SK-MEL-5 (cell line): ENCODE results near the gene TP73. TPM values are rescaled to one million over a fixed set of nuclear protein-coding genes. Genes with fewer than 3 reads are reported as not detected.

Experiments used
- DNase-seq: peaks from one replicate; pipeline ENCODE4 v3.0.0-alpha.2; 2016; ENCODE audit warnings: low read depth, low spot score
- in situ Hi-C: cut with HindIII; loops from 2 replicates; pipeline ENCODE4 v1.10.0; 2016; ENCODE audit warnings: low sequenced_read_pairs, high pct_unique_total_duplicates, low pct_unique_long_range_greater_than_20kb
- total RNA-seq: library from RNA; depleted of rRNA; stranded (reverse); fragments of >200 nt; shearing (Covaris generic); gene quantifications from 2 replicates; pipeline ENCODE4 v1.2.3, GENCODE V29; 2014

TP73 gene
- total RNA-seq, 1 experiment from 2014 or later, result 0.32 TPM

GRCh38 chr1:3689138-3689750, 36.9 kb downstream of the TP73 start:
- no peak for DNase-seq
- in situ Hi-C loops, result no loop called here

- DNase-seq, result no peak
- in situ Hi-C loops, result no loop called here
Measured at GRCh38 chr1:3690282-3691065, 38.2 kb downstream of the TP73 start.

DNA sequence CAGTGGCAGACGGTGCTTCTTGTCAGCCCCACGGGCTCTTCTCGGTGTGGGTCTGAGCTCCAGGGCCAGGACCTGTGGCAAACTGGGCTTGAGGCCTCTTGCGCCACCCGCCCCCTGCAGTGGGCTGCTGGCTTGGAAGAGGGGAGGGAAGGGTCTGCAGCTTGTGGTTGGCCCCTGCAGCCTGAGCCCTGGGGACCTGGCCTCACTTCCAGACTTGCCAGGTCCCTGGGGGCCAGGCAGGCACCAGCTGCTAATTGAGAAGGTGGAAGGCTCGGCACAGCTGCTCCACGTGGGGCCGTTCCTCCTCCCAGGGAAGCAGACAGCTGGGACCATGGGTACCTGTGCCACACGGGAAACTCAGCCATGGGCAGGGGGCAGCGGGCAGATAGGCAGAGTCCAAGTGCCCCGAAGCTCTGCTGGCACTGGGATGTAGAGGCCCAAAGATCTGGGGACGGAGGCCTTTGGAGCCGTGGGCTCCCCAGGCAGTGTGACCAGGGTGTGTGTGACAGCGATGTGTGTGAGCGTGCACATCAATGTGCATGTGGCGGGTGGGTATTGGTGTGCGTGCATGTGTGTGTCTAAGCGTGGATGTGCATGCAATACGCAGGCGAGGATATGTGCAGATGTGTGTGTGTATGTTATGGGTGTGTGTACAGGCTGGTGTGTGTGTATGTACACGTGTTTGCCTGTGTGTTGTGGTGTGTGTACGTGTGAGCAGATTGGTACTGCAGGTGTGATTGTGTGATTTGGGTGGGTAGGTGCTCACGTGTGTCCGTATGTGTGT, 39.3 kb downstream of the TP73 start:
- in situ Hi-C loops, result no loop called here
- DNase-seq, result no peak

DNA sequence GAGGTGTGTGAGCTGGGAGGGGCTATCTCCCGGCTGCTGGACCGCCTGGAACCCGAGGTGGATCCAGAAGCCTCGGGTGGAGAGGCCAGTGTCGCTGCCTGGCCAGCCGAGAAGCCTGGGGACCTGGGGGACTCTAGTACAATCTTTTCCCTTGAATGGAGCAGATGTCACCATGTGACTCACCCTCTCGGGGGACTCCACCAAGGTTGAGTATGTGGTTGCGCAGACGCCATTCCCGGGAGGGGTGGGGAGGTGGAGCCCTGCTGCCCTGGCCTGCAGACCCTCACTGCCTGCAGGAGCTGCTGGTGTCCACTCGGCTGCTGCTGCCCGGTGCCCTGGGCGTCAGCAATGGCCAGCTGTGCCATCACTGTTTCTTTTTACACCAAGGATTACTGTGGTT, 40.3 kb downstream of the TP73 start:
- no peak for DNase-seq
- in situ Hi-C loops, result no loop called here

DNA sequence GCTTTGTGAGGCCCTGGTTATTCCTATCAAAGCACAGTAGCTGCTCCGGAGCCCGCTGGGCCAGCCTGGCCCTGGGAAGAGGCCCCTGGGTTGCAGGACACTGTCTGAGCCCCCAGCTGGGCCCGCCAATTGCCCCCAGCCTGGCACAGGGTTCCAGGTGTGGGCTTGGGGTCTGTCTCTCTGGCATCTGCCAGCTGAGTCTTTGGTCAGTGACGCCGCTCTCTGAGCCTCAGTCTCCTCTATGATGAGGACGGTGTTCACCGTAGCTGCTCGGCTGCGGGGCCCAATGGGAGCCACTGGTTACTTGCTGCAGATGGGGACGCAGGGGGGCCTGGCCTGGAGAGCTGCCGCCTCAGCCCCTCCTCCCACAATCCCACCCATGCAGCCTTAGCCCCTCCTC, 41.0 kb downstream of the TP73 start:
- in situ Hi-C loops, result no loop called here
- no peak for DNase-seq

GRCh38 chr1:3695326-3696217, 43.3 kb downstream of the TP73 start:
- in situ Hi-C loops, result no loop called here
- peak; percentile 77 for DNase-seq

GRCh38 chr1:3696689-3697088, 44.4 kb downstream of the TP73 start:
- no peak for DNase-seq
- in situ Hi-C loops, result no loop called here

DNA sequence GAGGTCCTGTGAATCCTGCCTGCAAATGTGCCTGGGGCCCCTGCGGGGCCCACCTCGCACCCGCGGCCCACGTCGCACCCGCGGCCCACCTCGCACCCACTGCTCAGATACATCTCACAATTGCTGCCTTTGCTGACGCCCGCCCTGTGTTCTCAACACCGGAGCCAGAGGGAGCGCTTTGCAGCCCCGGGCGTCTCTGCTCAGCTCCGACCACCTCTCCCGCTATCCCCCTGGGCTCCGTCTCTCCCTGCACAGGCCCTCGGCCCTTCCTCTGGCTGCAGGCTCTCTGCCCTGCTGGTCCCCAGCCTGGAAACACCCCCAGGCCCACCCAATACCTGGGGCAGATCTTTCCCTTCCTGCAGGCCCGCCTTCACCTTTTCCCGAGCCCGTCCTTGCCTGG, 44.8 kb downstream of the TP73 start:
- in situ Hi-C loops, result no loop called here

DNA sequence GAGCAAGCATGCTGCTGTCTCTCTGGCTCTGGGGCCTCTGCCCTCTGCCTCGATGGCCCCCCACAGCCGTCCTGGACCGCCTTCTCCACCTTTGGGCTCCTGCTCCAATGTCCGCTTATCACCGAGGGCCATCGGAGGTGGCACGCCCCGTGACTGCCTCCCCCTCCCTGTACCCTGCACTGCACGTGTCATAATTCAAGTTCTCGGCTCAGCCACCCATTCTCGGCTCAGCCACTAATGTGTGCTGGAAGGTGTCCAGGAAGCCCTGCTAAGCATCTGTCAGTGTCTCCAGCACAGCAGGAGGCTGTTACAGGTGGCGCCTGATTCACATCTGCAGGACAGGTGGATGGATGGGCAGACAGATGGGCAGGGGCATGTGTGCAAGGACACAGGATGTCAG, 45.5 kb downstream of the TP73 start:
- in situ Hi-C loops, result no loop called here
- no peak for DNase-seq

More for the DNA sequence above, 44.8 kb downstream of the TP73 start:
- no peak for DNase-seq

DNA sequence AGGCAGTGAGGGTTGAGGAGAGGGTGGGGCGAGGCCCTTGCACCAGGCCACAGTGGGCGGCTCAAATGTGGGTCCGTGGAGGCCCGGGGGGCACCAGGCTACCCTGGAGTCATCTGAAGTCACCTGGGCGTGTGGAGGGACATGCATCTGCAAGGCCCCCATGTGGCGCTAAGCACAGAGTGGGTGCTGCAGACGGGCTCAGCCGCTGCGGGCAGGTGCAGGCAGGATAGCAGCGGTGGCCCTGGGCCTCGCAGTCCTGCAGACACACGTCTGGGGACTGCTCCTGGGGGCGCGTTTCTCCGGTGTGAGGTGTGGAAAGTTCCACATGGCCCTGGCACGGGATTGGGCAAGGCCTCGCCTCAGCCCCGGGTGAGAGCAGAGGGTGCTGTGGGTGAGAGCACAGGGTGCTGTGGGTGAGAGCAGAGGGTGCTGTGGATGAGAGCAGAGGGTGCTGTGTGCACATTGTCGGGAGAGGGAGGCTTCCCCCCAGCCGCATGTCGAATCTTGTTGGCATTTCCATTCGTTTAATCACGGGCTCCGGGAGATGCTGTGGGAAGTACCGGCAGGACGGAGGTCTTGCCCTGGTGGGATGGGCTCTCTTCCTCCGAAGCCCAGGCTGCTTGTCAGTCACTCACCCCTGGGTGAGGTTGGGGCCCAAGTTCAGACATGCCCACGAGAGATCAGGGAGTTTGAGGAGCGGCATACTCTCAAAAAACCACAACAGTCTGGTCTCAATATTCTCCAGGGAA, 46.5 kb downstream of the TP73 start:
- in situ Hi-C loops, result no loop called here
- no peak for DNase-seq

GRCh38 chr1:3699596-3699995, 47.3 kb downstream of the TP73 start:
- in situ Hi-C loops, result no loop called here
- DNase-seq, result no peak

- no peak for DNase-seq
- in situ Hi-C loops, result no loop called here
Measured at GRCh38 chr1:3700631-3701030, 48.3 kb downstream of the TP73 start.

GRCh38 chr1:3702528-3702927, 50.2 kb downstream of the TP73 start:
- no peak for DNase-seq
- in situ Hi-C loops, result no loop called here

- in situ Hi-C loops, result no loop called here
- no peak for DNase-seq
Measured at GRCh38 chr1:3702990-3703728, 50.8 kb downstream of the TP73 start.

- no peak for DNase-seq
- in situ Hi-C loops, result no loop called here
Measured at GRCh38 chr1:3703786-3704371, 51.6 kb downstream of the TP73 start.

- in situ Hi-C loops, result no loop called here
- DNase-seq, result no peak
Measured at GRCh38 chr1:3705341-3705950, 53.1 kb downstream of the TP73 start.
